Activated T-helper 17 cell treated with anti-CD3 and anti-CD28 coated beads, Interleukin-2, amount 50 U/mL, for 72 hours (primary cell): Measurements from ENCODE around the gene POLR2J. TPM values are rescaled to one million over a fixed set of nuclear protein-coding genes. Genes with fewer than 3 reads are reported as not detected.
A peak's percentile ranks its signal among the peaks of the same experiment; 100 is the strongest.

Experiments
- ATAC-seq: fragments of 150-1000 bp; cut with Tn5 transposase; replicated peaks from 2 replicates; pipeline ENCODE4 v1.10.0; 2021; ENCODE audit warnings: mild to moderate bottlenecking, moderate library complexity
- H3K27ac Mint-ChIP-seq: one replicate; pipeline ENCODE4 v1.8.0; 2022; ENCODE audit warnings: mixed read lengths
- H3K27me3 Mint-ChIP-seq: one replicate; pipeline ENCODE4 v1.8.0; 2022; ENCODE audit warnings: mixed read lengths
- H3K36me3 Mint-ChIP-seq: one replicate; pipeline ENCODE4 v1.8.0; 2022; ENCODE audit warnings: low read depth, mild to moderate bottlenecking, mixed read lengths
- H3K4me1 Mint-ChIP-seq: one replicate; pipeline ENCODE4 v1.8.0; 2022; ENCODE audit warnings: mixed read lengths
- H3K4me3 Mint-ChIP-seq: one replicate; pipeline ENCODE4 v1.8.0; 2022; ENCODE audit warnings: mild to moderate bottlenecking, mixed read lengths
- H3K9me3 Mint-ChIP-seq: one replicate; pipeline ENCODE4 v1.8.0; 2022; ENCODE audit warnings: mixed read lengths
- total RNA-seq, 2 donors: library from RNA; stranded (reverse); gene quantifications; one replicate each; pipeline ENCODE4 v1.2.3, GENCODE V29; 2022

POLR2J gene
- total RNA-seq, 2 donors from 2014 or later, result 63.5 to 74.2 TPM

DNA sequence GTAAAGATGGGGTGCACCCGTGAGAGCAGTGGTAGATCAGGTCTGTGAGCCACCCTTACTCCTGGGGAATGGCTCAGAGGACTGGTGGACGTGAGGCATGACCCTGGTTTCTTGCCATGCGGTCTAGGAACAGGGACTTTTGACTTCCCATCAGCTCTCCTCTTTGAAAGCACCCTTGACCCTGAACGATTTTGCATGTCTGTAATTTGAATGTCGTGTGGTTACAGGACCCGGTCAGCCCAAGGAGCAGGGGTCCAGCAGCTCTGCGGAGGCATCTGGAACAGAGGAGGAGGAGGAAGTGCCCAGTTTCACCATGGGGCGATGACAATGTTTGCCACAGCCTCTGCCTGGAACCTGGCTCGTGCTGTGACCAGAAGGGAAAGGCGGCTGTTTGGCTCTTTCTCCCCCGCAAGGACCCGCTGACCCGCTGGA, 53.9 kb downstream of the POLR2J start:
- Mint-ChIP-seq H3K9me3 (no peaks in the 10 kb centered on the region), H3K4me1 (peaks cover 42% of the 10 kb centered on the region), H3K36me3 (peaks cover 85% of the 10 kb centered on the region), H3K4me3 (peak overlapping the region; percentile 95), H3K27me3 (no peaks in the 10 kb centered on the region), H3K27ac (peak overlapping the region; percentile 100)
- no peak for ATAC-seq

DNA sequence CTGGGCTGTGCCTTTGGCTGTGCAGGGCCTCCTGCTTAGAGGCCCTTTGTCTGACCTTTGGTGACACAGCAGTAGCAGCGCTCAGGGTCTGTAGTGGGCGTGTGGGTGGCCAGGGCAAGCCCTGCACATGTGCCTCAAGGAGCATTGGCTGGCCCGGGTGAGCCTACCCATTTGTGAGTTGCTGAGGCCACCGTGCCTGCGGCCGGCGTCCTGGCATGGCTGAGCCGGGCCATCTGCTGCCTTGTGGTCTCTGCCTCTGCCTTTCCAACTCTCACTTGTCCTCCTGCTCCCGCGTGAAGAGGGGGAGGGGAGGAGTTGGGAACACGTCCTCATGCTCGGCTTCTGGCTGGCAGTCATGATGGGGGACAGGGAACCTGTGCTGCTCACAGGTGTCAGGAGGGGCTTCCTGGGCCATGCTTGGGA, 54.6 kb downstream of the POLR2J start:
- Mint-ChIP-seq H3K36me3 (peaks cover 86% of the 10 kb centered on the region), H3K4me1 (peaks cover 35% of the 10 kb centered on the region), H3K4me3 (peak overlapping the region; percentile 95)

More for the DNA sequence above, 54.6 kb downstream of the POLR2J start:
- H3K27me3 Mint-ChIP-seq, result no peaks in the 10 kb centered on the region
- H3K9me3 Mint-ChIP-seq, result no peaks in the 10 kb centered on the region
- peak overlapping the region; percentile 100 for H3K27ac Mint-ChIP-seq
- ATAC-seq, result no peak

Other genes starting within 250 kb of the POLR2J start
- gene SH2B2, start 192.1 kb downstream of the POLR2J start, total RNA-seq, result 10 to 100 TPM in 1 of 2 donors, 1 to 10 TPM in 1; 1.7 to 14.2 TPM
- not detected for gene SPDYE6, start 122.5 kb downstream of the POLR2J start, total RNA-seq
- 10 to 100 TPM; 41.7 to 76.6 TPM for gene PRKRIP1, start 82.6 kb downstream of the POLR2J start, total RNA-seq
- gene ORAI2, start 45.3 kb downstream of the POLR2J start, total RNA-seq, result 10 to 100 TPM; 30.4 to 54.9 TPM
- 1 to 10 TPM; 9.0 to 9.2 TPM for gene ALKBH4, start 14.1 kb downstream of the POLR2J start, total RNA-seq
- 10 to 100 TPM; 14.8 to 20.6 TPM for gene LRWD1, start 13.9 kb downstream of the POLR2J start, total RNA-seq
- gene RASA4B, start 38.9 kb upstream of the POLR2J start, total RNA-seq, result 10 to 100 TPM; 14.1 to 23.3 TPM
- 10 to 100 TPM; 21.4 to 45.7 TPM for gene UPK3BL2, start 64.8 kb upstream of the POLR2J start, total RNA-seq
- gene SPDYE2, start 72.3 kb upstream of the POLR2J start, total RNA-seq, result not detected
- gene POLR2J3, start 93.7 kb upstream of the POLR2J start, total RNA-seq, result 100 to 1,000 TPM in 1 of 2 donors, 10 to 100 TPM in 1; 76.6 to 101 TPM
- gene RASA4, start 137.8 kb upstream of the POLR2J start, total RNA-seq, result 10 to 100 TPM; 29.6 to 62.9 TPM
- 10 to 100 TPM; 37.5 to 55.6 TPM for gene UPK3BL1, start 163.9 kb upstream of the POLR2J start, total RNA-seq
- not detected for gene SPDYE2B, start 171.4 kb upstream of the POLR2J start, total RNA-seq
- gene POLR2J2, start 192.7 kb upstream of the POLR2J start, total RNA-seq, result 10 to 100 TPM; 25.9 to 34.1 TPM